GM12873 (cell line): Measurements from ENCODE around the gene PACC1.

Experiments
- CTCF ChIP-seq: IDR thresholded peaks from 2 replicates; pipeline ENCODE4 v1.5.1; 2012; ENCODE audit warnings: low read depth, mild to moderate bottlenecking, moderate library complexity, low read length, control low read depth; ENCODE audit not compliant: insufficient read depth; ENCODE audit errors: missing control alignments

The PACC1 gene

GRCh38 chr1:212410231-212410820 lies 4.4 kb downstream of the PACC1 start:
- no peak for TF ChIP-seq CTCF

GRCh38 chr1:212402666-212403321 lies 11.9 kb downstream of the PACC1 start:
- no peak for TF ChIP-seq CTCF

- no peak for TF ChIP-seq CTCF
Observed at GRCh38 chr1:212401838-212402582, 12.7 kb downstream of the PACC1 start.

GRCh38 chr1:212401042-212401441 lies 13.6 kb downstream of the PACC1 start:
- TF ChIP-seq CTCF = no peak

- TF ChIP-seq CTCF = no peak
Observed at GRCh38 chr1:212397171-212397570, 17.5 kb downstream of the PACC1 start.

GRCh38 chr1:212396638-212397037 lies 18.0 kb downstream of the PACC1 start:
- TF ChIP-seq CTCF = no peak

GRCh38 chr1:212388985-212389716 lies 25.5 kb downstream of the PACC1 start:
- no peak for TF ChIP-seq CTCF
